ENCODE data around the gene ERBB4. TPM values are rescaled to one million over a fixed set of nuclear protein-coding genes. Genes with fewer than 3 reads are reported as not detected.

Gene ERBB4
- total RNA-seq, 2 experiments from 2014 or later, result not detected

DNA sequence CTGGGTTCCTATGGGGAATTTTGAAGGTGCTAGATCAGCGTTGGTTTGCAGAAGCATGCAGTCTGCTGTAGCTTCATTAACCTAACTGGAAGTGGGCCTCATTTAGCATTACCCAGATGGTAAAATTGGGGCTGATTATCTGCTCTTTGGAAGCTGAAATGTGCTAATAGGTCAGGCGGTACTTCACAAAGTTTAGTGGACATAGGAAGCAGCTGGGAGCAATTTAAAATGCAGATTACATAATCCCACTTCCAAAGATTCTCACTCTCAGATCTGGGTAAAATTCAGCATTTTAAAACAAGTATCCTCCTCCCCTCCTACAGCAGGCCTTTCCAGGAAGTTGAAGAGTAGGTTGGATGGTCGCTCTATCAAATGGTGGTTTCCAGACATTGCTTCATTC lies 1075.2 kb downstream of the ERBB4 start:
- POLR2A ChIA-PET, result no interaction called here
- no peak for ATAC-seq (ENCODE audit: poor library complexity)
- no peaks in the 10 kb centered on the region for H3K36me3 ChIP-seq (ENCODE audit: insufficient read depth, low read length)
- no peaks in the 10 kb centered on the region for H3K4me1 ChIP-seq (ENCODE audit: insufficient read depth, low read length)
- no peak overlapping the region for H3K4me3 Mint-ChIP-seq
- no peak overlapping the region for H3K27ac ChIP-seq (ENCODE audit: low read depth in 1 of 2, low read length in 2 of 2)
- TF ChIP-seq, protein P1, sequence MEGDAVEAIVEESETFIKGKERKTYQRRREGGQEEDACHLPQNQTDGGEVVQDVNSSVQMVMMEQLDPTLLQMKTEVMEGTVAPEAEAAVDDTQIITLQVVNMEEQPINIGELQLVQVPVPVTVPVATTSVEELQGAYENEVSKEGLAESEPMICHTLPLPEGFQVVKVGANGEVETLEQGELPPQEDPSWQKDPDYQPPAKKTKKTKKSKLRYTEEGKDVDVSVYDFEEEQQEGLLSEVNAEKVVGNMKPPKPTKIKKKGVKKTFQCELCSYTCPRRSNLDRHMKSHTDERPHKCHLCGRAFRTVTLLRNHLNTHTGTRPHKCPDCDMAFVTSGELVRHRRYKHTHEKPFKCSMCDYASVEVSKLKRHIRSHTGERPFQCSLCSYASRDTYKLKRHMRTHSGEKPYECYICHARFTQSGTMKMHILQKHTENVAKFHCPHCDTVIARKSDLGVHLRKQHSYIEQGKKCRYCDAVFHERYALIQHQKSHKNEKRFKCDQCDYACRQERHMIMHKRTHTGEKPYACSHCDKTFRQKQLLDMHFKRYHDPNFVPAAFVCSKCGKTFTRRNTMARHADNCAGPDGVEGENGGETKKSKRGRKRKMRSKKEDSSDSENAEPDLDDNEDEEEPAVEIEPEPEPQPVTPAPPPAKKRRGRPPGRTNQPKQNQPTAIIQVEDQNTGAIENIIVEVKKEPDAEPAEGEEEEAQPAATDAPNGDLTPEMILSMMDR (IDR thresholded peaks at IDR 0.05), result no peak
- H3K27me3 Mint-ChIP-seq, result no peaks in the 10 kb centered on the region
- no peak for DNase-seq
- no peaks in the 10 kb centered on the region for H3K27me3 ChIP-seq (ENCODE audit: control insufficient read depth in 1 of 2, insufficient read depth in 2 of 2, low read length in 2 of 2)
- CTCF ChIA-PET, result no interaction called here
- H3K4me1 Mint-ChIP-seq (ENCODE audit: low read depth), result no peaks in the 10 kb centered on the region
- no peaks in the 10 kb centered on the region for H3K9me3 Mint-ChIP-seq
- no peak overlapping the region for H3K4me3 ChIP-seq (ENCODE audit: low read length)
- no peaks in the 10 kb centered on the region for H3K36me3 Mint-ChIP-seq (ENCODE audit: low read depth)
- no peaks in the 10 kb centered on the region for H3K9me3 ChIP-seq (ENCODE audit: control insufficient read depth in 1 of 2, insufficient read depth in 1 of 2, low read length in 2 of 2)
- intact Hi-C loops (cut with DNase I, micrococcal nuclease), result no loop called here
- H3K27ac Mint-ChIP-seq, result no peak overlapping the region

DNA sequence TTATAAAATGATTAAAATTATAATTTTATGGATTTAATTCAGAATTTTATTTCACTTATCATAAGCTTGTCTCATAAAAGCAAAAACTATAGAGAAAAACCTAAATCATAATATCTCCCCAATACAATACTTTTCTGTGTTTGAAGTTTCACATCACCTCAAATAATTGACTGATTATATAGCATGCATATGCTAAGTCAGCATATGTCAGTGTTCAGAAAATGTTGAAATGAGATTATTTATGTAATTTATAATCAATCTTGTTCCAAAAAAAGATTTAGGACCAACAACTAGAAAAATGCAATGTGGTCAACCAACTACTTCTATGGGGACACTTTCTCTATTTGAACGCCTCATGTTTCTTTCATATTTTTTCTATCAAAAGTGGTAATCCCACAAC lies 1079.6 kb downstream of the ERBB4 start:
- Histone ChIP-seq H3K9me3 (ENCODE audit: control insufficient read depth in 1 of 2, insufficient read depth in 1 of 2, low read length in 2 of 2) (no peaks in the 10 kb centered on the region), H3K36me3 (ENCODE audit: insufficient read depth, low read length) (no peaks in the 10 kb centered on the region), H3K27ac (ENCODE audit: low read depth in 1 of 2, low read length in 2 of 2) (no peak overlapping the region), H3K4me1 (ENCODE audit: insufficient read depth, low read length) (no peaks in the 10 kb centered on the region), H3K27me3 (ENCODE audit: control insufficient read depth in 1 of 2, insufficient read depth in 2 of 2, low read length in 2 of 2) (no peaks in the 10 kb centered on the region), H3K4me3 (ENCODE audit: low read length) (no peak overlapping the region)
- Mint-ChIP-seq H3K9me3 (no peaks in the 10 kb centered on the region), H3K36me3 (ENCODE audit: low read depth) (no peaks in the 10 kb centered on the region), H3K4me1 (ENCODE audit: low read depth) (no peaks in the 10 kb centered on the region), H3K27ac (no peak overlapping the region), H3K4me3 (no peak overlapping the region), H3K27me3 (no peaks in the 10 kb centered on the region)
- CTCF ChIA-PET, result no interaction called here
- ATAC-seq (ENCODE audit: poor library complexity), result no peak
- intact Hi-C loops (cut with DNase I, micrococcal nuclease), result no loop called here
- POLR2A ChIA-PET, result no interaction called here
- no peak for DNase-seq
- TF ChIP-seq, protein P1 (IDR thresholded peaks at IDR 0.05), result no peak

DNA sequence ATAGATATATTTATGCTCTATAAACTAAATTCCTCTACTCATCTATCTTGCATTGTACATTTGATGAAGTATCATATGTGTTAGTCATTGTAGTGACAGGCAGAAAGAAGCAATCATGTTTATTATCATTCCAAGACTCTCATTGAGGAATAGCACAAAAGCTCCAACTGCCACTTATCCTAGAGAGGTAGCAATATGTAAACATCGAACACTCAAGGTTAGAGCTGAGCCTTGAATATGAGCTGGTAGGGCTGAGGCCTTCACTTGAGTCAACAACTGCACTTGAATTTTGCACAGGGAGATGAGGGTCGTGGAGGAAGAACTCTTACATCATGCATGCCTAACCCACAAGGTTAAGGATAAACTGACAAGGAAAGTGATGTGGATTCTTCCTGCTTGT lies 1081.3 kb downstream of the ERBB4 start:
- no peaks in the 10 kb centered on the region for H3K4me1 ChIP-seq (ENCODE audit: insufficient read depth, low read length)
- TF ChIP-seq, protein P1 (IDR thresholded peaks at IDR 0.05), result no peak

More for the DNA sequence above, 1081.3 kb downstream of the ERBB4 start:
- Histone ChIP-seq H3K4me3 (ENCODE audit: low read length) (no peak overlapping the region), H3K36me3 (ENCODE audit: insufficient read depth, low read length) (no peaks in the 10 kb centered on the region), H3K27me3 (ENCODE audit: control insufficient read depth in 1 of 2, insufficient read depth in 2 of 2, low read length in 2 of 2) (no peaks in the 10 kb centered on the region), H3K27ac (ENCODE audit: low read depth in 1 of 2, low read length in 2 of 2) (no peak overlapping the region), H3K9me3 (ENCODE audit: control insufficient read depth in 1 of 2, insufficient read depth in 1 of 2, low read length in 2 of 2) (no peaks in the 10 kb centered on the region)
- no peak for ATAC-seq (ENCODE audit: poor library complexity)
- Mint-ChIP-seq H3K36me3 (ENCODE audit: low read depth) (no peaks in the 10 kb centered on the region), H3K9me3 (no peaks in the 10 kb centered on the region), H3K4me1 (ENCODE audit: low read depth) (no peaks in the 10 kb centered on the region), H3K27me3 (no peaks in the 10 kb centered on the region), H3K4me3 (no peak overlapping the region), H3K27ac (no peak overlapping the region)
- ChIA-PET POLR2A (no interaction called here), CTCF (no interaction called here)
- intact Hi-C loops (cut with DNase I, micrococcal nuclease), result no loop called here
- DNase-seq, result no peak

Measured in CD4-positive, alpha-beta T cell (primary cell).